NT2/D1 (cell line): ENCODE results near the gene COPZ1.

Source experiments
- SUZ12 ChIP-seq: IDR thresholded peaks from 2 replicates; pipeline ENCODE4 v1.6.1; 2011; ENCODE audit not compliant: insufficient read length, insufficient read depth; ENCODE audit errors: extremely low read depth
- YY1 ChIP-seq: IDR thresholded peaks from 2 replicates; pipeline ENCODE4 v1.6.1; 2011; ENCODE audit not compliant: insufficient read length, insufficient read depth
- ZNF274 ChIP-seq: IDR thresholded peaks from 2 replicates; pipeline ENCODE4 v1.6.1; 2011; ENCODE audit warnings: mild to moderate bottlenecking, low read depth, low read length

- TF ChIP-seq YY1 (no peak), ZNF274 (no peak), SUZ12 (no peak)
Measured at GRCh38 chr12:54377797-54378515, 53.0 kb downstream of the COPZ1 start.
